ENCODE measurements around the gene SEC31A.
"Not testable (repeated sequence)": the region's sequence is repeated elsewhere in the genome, so short reads cannot be mapped to it uniquely, and the experiment has no call there.

GRCh38 chr4:82833060-82833459 is 57.9 kb downstream of the SEC31A start:
- TF ChIP-seq CTCF, POLR2A (IDR thresholded peaks at IDR 0.05): not testable (repeated sequence)
